GM19099 (cell line): ENCODE data around the gene VIM.

ENCODE experiments used
- POLR2A ChIP-seq: IDR thresholded peaks from 3 replicates; pipeline ENCODE4 v1.6.1; 2011; ENCODE audit warnings: low read depth; ENCODE audit not compliant: insufficient read length; ENCODE audit errors: extremely low read depth

Gene VIM

GRCh38 chr10:17255512-17255911 lies 27.5 kb downstream of the VIM start:
- TF ChIP-seq POLR2A, result no peak

GRCh38 chr10:17256051-17256450 lies 28.0 kb downstream of the VIM start:
- TF ChIP-seq POLR2A, result no peak

- no peak for TF ChIP-seq POLR2A
Observed at GRCh38 chr10:17256627-17257026, 28.6 kb downstream of the VIM start.

GRCh38 chr10:17257466-17258321 lies 29.7 kb downstream of the VIM start:
- TF ChIP-seq POLR2A, result no peak

GRCh38 chr10:17262502-17262901 lies 34.5 kb downstream of the VIM start:
- TF ChIP-seq POLR2A, result no peak

- TF ChIP-seq POLR2A, result no peak
Observed at GRCh38 chr10:17263580-17263979, 35.5 kb downstream of the VIM start.

GRCh38 chr10:17265468-17265867 lies 37.4 kb downstream of the VIM start:
- no peak for TF ChIP-seq POLR2A

GRCh38 chr10:17272648-17273047 lies 44.6 kb downstream of the VIM start:
- TF ChIP-seq POLR2A, result no peak

- no peak for TF ChIP-seq POLR2A
Observed at GRCh38 chr10:17273403-17273802, 45.4 kb downstream of the VIM start.

GRCh38 chr10:17276756-17277424 lies 48.8 kb downstream of the VIM start:
- no peak for TF ChIP-seq POLR2A

GRCh38 chr10:17278607-17279240 lies 50.7 kb downstream of the VIM start:
- TF ChIP-seq POLR2A, result no peak

GRCh38 chr10:17282311-17282710 lies 54.3 kb downstream of the VIM start:
- TF ChIP-seq POLR2A, result no peak

GRCh38 chr10:17286562-17287550 lies 58.8 kb downstream of the VIM start:
- TF ChIP-seq POLR2A, result no peak
